CD4-positive, alpha-beta T cell (primary cell): Measurements from ENCODE around the gene PTPRD. TPM values are rescaled to one million over a fixed set of nuclear protein-coding genes. Genes with fewer than 3 reads are reported as not detected.

Experiments used
- ATAC-seq: fragments of 200-7000 bp; cut with Tn5 transposase; one replicate; pipeline ENCODE4 v1.10.0; 2022; ENCODE audit warnings: mild to moderate bottlenecking; ENCODE audit not compliant: poor library complexity
- CTCF ChIA-PET: fragments of 350-600 bp; sonication (Branson Sonifier 250); formaldehyde crosslinking; loops from one replicate; lab custom pipeline; 2021; ENCODE audit warnings: antibody characterized with exemption, inconsistent platforms; lab: Charles Lee
- POLR2A ChIA-PET: fragments of 350-600 bp; sonication (Branson Sonifier 250); formaldehyde crosslinking; loops from one replicate; lab custom pipeline; 2021; ENCODE audit warnings: antibody characterized with exemption, inconsistent platforms; lab: Charles Lee
- DNase-seq, 14 experiments: peaks; one replicate each; pipeline ENCODE4 v3.0.0-alpha.2; 2013 to 2020; ENCODE audit warnings: mixed read lengths in 2 of 14
- H3K27ac ChIP-seq, 2 donors: one replicate each; pipeline versions ENCODE4 v1.5.1 to v1.7.0; 2013; ENCODE audit warnings: low read length in 2 of 2, low read depth in 1 of 2, mild to moderate bottlenecking in 1 of 2
- H3K27me3 ChIP-seq, 2 experiments: 1 replicate in 1 of 2; 2 replicates in 1 of 2; pipeline versions ENCODE4 v1.6.1 to v1.7.0; 2013; ENCODE audit warnings: low read length in 2 of 2, control low read depth in 1 of 2, mild to moderate bottlenecking in 1 of 2, moderate library complexity in 1 of 2; ENCODE audit not compliant: insufficient read depth in 2 of 2, control insufficient read depth in 1 of 2
- H3K36me3 ChIP-seq: one replicate; pipeline ENCODE4 v1.6.1; 2013; ENCODE audit warnings: low read length, control low read depth; ENCODE audit not compliant: insufficient read depth
- H3K4me1 ChIP-seq: one replicate; pipeline ENCODE4 v1.6.1; 2013; ENCODE audit warnings: low read length, control low read depth; ENCODE audit not compliant: insufficient read depth
- H3K4me3 ChIP-seq: one replicate; pipeline ENCODE4 v1.5.1; 2013; ENCODE audit warnings: mild to moderate bottlenecking, low read length, moderate library complexity
- H3K9me3 ChIP-seq, 2 experiments: 1 replicate in 1 of 2; 2 replicates in 1 of 2; pipeline versions ENCODE4 v1.6.1 to v1.7.0; 2013; ENCODE audit warnings: low read length in 2 of 2, mild to moderate bottlenecking in 2 of 2, control low read depth in 1 of 2, moderate library complexity in 1 of 2; ENCODE audit not compliant: control insufficient read depth in 1 of 2, insufficient read depth in 1 of 2
- H3K27ac Mint-ChIP-seq: one replicate; pipeline ENCODE4 v1.8.0; 2020; ENCODE audit warnings: mixed read lengths
- H3K27me3 Mint-ChIP-seq: one replicate; pipeline ENCODE4 v1.8.0; 2021; ENCODE audit warnings: mixed read lengths
- H3K36me3 Mint-ChIP-seq: one replicate; pipeline ENCODE4 v1.8.0; 2021; ENCODE audit warnings: low read depth, mixed read lengths
- H3K4me1 Mint-ChIP-seq: one replicate; pipeline ENCODE4 v1.8.0; 2021; ENCODE audit warnings: low read depth, mixed read lengths
- H3K4me3 Mint-ChIP-seq: one replicate; pipeline ENCODE4 v1.8.0; 2020; ENCODE audit warnings: mild to moderate bottlenecking, mixed read lengths
- H3K9me3 Mint-ChIP-seq: one replicate; pipeline ENCODE4 v1.8.0; 2020; ENCODE audit warnings: mixed read lengths
- CTCF ChIP-seq: fragments of 200-600 bp; IDR thresholded peaks from one replicate; pipeline ENCODE4 v1.8.0; 2022; ENCODE audit warnings: antibody characterized with exemption, mild to moderate bottlenecking
- intact Hi-C, 2 experiments: fragments of 100-400 bp; cut with DNase I in 1 of 2; cut with micrococcal nuclease in 1 of 2; formaldehyde crosslinking; loops; one replicate each; pipeline versions ENCODE4 v1.15.1 to v1.9.0; 2023 to 2025; cut with DNase I, micrococcal nuclease
- total RNA-seq, 174 experiments: library from RNA in 2 of 174; stranded (reverse) in 2 of 174; gene quantifications; one replicate each; pipeline ENCODE4 v1.2.3 and lab custom pipeline; 2021 to 2026

The PTPRD gene
- total RNA-seq, 2 experiments from 2014 or later: not detected

- Histone ChIP-seq H3K27ac (no peak overlapping the region), H3K4me3 (no peak overlapping the region), H3K36me3 (no peaks in the 10 kb centered on the region), H3K27me3 (no peaks in the 10 kb centered on the region), H3K9me3 (no peaks in the 10 kb centered on the region), H3K4me1 (no peaks in the 10 kb centered on the region)
- DNase-seq (peak in 2 of 14 experiments; percentile 10 to 16), ATAC-seq (no peak)
- no peaks in the 10 kb centered on the region for H3K9me3 Mint-ChIP-seq
- intact Hi-C loops: no loop called here
- no peaks in the 10 kb centered on the region for H3K27me3 Mint-ChIP-seq
- H3K4me1 Mint-ChIP-seq: no peaks in the 10 kb centered on the region
- H3K36me3 Mint-ChIP-seq: no peaks in the 10 kb centered on the region
- H3K27ac Mint-ChIP-seq: no peak overlapping the region
- no peak overlapping the region for H3K4me3 Mint-ChIP-seq
- POLR2A ChIA-PET: no interaction called here
- no peak for TF ChIP-seq CTCF
- CTCF ChIA-PET: no interaction called here
Observed at GRCh38 chr9:8365029-8365428, 2247.8 kb downstream of the PTPRD start.

GRCh38 chr9:8364026-8364752, 2248.6 kb downstream of the PTPRD start:
- no peaks in the 10 kb centered on the region for H3K27me3 Mint-ChIP-seq
- no peak for TF ChIP-seq CTCF
- no peak overlapping the region for H3K4me3 Mint-ChIP-seq
- DNase-seq: no peak
- H3K9me3 ChIP-seq: no peaks in the 10 kb centered on the region
- no peaks in the 10 kb centered on the region for H3K9me3 Mint-ChIP-seq
- H3K27ac ChIP-seq: no peak overlapping the region
- H3K27ac Mint-ChIP-seq: no peak overlapping the region
- no peaks in the 10 kb centered on the region for H3K27me3 ChIP-seq
- intact Hi-C loops: no loop called here
- ATAC-seq: no peak
- H3K4me1 Mint-ChIP-seq: no peaks in the 10 kb centered on the region
- no peaks in the 10 kb centered on the region for H3K36me3 Mint-ChIP-seq
- no peaks in the 10 kb centered on the region for H3K36me3 ChIP-seq
- no peak overlapping the region for H3K4me3 ChIP-seq
- POLR2A ChIA-PET: no interaction called here
- CTCF ChIA-PET: no interaction called here
- no peaks in the 10 kb centered on the region for H3K4me1 ChIP-seq

GRCh38 chr9:8362250-8362649, 2250.6 kb downstream of the PTPRD start:
- H3K36me3 Mint-ChIP-seq: no peaks in the 10 kb centered on the region
- Histone ChIP-seq H3K4me1 (no peaks in the 10 kb centered on the region), H3K4me3 (no peak overlapping the region), H3K27me3 (no peaks in the 10 kb centered on the region), H3K36me3 (no peaks in the 10 kb centered on the region), H3K27ac (no peak overlapping the region), H3K9me3 (no peaks in the 10 kb centered on the region)
- ATAC-seq (no peak), DNase-seq (no peak)
- no peaks in the 10 kb centered on the region for H3K9me3 Mint-ChIP-seq
- no peaks in the 10 kb centered on the region for H3K27me3 Mint-ChIP-seq
- ChIA-PET POLR2A (no interaction called here), CTCF (no interaction called here)
- H3K4me1 Mint-ChIP-seq: no peaks in the 10 kb centered on the region
- no peak for TF ChIP-seq CTCF
- H3K27ac Mint-ChIP-seq: no peak overlapping the region
- intact Hi-C loops: no loop called here
- H3K4me3 Mint-ChIP-seq: no peak overlapping the region
